ENCODE results near the gene LDLRAD4. TPM values are rescaled to one million over a fixed set of nuclear protein-coding genes. Genes with fewer than 3 reads are reported as not detected.

The LDLRAD4 gene
- total RNA-seq, 1 donor from 2014 or later = 1.4 TPM

DNA sequence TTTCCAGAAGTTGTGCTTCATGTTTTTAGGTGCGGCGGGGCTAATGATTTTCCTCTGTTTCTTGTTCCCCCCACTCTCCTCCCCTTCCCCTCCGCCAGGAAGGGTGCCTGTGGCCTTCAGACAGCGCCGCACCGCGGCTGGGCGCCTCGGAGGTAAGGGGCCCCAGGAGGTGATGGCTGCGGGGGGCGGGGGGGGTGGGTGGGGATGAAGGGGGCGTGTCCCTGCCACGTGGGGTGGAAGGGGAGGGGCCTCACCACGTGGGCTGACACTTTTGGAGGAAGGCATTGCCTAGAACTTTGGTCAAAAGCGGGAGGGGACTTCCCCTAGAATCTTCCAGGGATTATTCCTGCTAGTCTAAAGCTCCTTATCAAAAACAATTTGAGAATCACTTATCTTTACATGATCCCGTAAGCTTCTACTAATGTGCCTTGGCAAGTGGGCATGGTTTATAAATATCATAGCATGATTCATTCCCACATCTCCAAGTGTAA lies 424.7 kb downstream of the LDLRAD4 start:
- Mint-ChIP-seq H3K27me3 (ENCODE audit: low read depth) (no peaks in the 10 kb centered on the region), H3K4me1 (no peaks in the 10 kb centered on the region), H3K36me3 (ENCODE audit: low read depth) (no peaks in the 10 kb centered on the region), H3K9me3 (peaks cover 3% of the 10 kb centered on the region), H3K4me3 (no peak overlapping the region), H3K27ac (ENCODE audit: unreplicated experiment) (no peak overlapping the region)
- TF ChIP-seq, protein P1, sequence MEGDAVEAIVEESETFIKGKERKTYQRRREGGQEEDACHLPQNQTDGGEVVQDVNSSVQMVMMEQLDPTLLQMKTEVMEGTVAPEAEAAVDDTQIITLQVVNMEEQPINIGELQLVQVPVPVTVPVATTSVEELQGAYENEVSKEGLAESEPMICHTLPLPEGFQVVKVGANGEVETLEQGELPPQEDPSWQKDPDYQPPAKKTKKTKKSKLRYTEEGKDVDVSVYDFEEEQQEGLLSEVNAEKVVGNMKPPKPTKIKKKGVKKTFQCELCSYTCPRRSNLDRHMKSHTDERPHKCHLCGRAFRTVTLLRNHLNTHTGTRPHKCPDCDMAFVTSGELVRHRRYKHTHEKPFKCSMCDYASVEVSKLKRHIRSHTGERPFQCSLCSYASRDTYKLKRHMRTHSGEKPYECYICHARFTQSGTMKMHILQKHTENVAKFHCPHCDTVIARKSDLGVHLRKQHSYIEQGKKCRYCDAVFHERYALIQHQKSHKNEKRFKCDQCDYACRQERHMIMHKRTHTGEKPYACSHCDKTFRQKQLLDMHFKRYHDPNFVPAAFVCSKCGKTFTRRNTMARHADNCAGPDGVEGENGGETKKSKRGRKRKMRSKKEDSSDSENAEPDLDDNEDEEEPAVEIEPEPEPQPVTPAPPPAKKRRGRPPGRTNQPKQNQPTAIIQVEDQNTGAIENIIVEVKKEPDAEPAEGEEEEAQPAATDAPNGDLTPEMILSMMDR (conservative IDR thresholded peaks at IDR 0.05) = no peak
- no peak for DNase-seq (ENCODE audit: low read depth, low spot score)

DNA sequence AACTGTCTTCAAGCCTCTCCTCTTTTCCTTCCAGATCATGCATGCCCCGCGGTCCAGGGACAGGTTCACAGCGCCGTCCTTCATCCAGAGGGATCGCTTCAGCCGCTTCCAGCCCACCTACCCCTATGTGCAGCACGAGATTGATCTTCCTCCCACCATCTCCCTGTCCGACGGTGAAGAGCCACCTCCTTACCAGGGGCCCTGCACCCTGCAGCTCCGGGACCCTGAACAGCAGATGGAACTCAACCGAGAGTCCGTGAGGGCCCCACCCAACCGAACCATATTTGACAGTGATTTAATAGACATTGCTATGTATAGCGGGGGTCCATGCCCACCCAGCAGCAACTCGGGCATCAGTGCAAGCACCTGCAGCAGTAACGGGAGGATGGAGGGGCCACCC lies 426.5 kb downstream of the LDLRAD4 start:
- Mint-ChIP-seq H3K27ac (ENCODE audit: unreplicated experiment) (no peak overlapping the region), H3K4me1 (no peaks in the 10 kb centered on the region), H3K27me3 (ENCODE audit: low read depth) (no peaks in the 10 kb centered on the region), H3K36me3 (ENCODE audit: low read depth) (no peaks in the 10 kb centered on the region), H3K9me3 (peaks cover 3% of the 10 kb centered on the region), H3K4me3 (no peak overlapping the region)
- TF ChIP-seq, protein P1 (conservative IDR thresholded peaks at IDR 0.05) = no peak
- no peak for DNase-seq (ENCODE audit: low read depth, low spot score)

DNA sequence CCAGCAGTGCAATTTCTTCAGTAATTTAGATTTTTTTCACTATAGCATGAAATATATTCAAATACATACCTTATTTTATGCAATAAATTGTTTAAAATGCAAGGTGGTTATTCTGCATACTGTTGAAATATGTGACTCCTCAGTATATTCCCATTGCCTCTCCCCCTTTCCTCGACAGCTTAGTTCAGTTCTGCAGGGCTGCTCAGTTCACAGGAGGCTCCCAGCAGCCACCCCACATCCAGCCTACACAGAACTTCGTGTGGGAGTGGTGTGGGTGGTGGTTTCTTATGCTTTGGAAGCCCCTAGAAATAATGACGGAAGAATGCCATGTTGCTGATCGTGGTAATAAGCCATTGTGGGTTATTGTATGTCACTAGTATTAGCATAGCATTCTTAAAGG lies 428.1 kb downstream of the LDLRAD4 start:
- no peak overlapping the region for H3K4me3 Mint-ChIP-seq

DNA sequence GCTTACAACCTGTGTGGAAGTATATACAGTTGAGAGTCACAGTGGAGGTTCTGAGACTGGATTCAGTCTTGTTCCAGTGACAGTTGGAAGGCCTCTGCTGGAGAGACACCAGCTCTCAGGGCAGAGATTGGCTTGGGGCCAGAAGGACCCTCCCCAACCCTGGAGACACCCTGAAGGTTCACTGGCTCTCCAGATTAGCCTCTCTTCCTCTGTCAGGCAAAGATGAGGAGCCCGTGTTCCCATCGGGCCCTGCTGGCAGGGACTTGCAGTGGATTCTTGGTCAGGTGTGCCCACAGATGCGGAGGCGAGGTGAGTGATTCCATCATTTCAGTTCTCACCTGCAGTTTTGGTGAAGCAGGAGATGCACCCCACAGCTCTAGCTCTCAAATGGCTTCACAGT lies 429.2 kb downstream of the LDLRAD4 start:
- Mint-ChIP-seq H3K4me1 (no peaks in the 10 kb centered on the region), H3K9me3 (no peaks in the 10 kb centered on the region), H3K36me3 (ENCODE audit: low read depth) (no peaks in the 10 kb centered on the region), H3K27me3 (ENCODE audit: low read depth) (no peaks in the 10 kb centered on the region), H3K27ac (ENCODE audit: unreplicated experiment) (no peak overlapping the region), H3K4me3 (no peak overlapping the region)
- DNase-seq (ENCODE audit: low read depth, low spot score) = no peak
- TF ChIP-seq, protein P1 (conservative IDR thresholded peaks at IDR 0.05) = no peak

More for the DNA sequence above, 428.1 kb downstream of the LDLRAD4 start:
- TF ChIP-seq, protein P1 (conservative IDR thresholded peaks at IDR 0.05) = no peak
- H3K9me3 Mint-ChIP-seq = no peaks in the 10 kb centered on the region
- H3K27ac Mint-ChIP-seq (ENCODE audit: unreplicated experiment) = no peak overlapping the region
- no peak for DNase-seq (ENCODE audit: low read depth, low spot score)
- H3K36me3 Mint-ChIP-seq (ENCODE audit: low read depth) = no peaks in the 10 kb centered on the region
- no peaks in the 10 kb centered on the region for H3K4me1 Mint-ChIP-seq
- no peaks in the 10 kb centered on the region for H3K27me3 Mint-ChIP-seq (ENCODE audit: low read depth)

DNA sequence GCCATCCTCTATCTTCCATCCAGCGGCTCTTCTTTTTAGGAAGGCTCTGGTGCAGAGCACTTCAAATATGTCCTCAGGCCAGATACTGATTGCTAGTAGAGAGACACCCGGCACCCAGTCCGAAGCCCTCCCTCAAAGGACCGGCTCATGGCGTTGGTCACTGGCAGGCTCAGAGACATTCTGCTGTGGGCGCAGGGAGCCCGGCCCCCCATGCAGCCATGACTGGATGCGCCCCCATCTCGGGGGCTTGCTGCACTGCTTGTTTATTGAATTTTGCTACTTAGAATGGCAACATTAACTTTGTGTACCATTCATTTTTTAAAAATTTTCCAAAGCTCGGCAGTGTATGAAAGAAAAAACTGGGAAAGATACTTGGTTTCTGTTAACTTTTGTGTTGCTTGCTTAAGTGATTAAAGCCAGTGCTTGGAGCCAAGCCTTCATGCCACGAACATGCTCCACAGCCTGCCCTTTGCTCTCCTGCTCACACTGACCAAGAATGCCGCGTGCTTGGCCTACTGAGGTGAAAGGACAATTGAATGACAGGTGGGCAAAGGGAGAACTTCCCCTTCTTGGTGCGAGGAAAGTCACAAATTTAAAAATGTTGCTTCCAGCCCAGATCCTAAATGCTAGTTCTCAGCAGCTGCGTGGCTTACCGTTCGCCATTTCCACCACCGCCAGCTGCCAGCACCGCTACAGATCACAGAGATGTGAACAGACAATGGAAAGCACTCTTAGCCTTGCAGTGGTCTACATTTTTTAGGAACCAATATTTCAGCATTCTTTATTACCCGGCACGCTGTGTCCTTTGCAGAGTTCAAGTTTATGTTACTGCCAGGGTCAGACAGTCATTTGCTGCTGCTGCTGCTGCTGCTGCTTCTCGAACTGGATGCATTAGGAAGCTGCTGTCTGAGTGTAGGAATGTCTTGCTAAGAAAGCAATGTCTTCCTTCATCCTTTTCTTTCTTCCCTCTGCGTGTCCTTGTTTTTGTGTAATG lies 431.1 kb downstream of the LDLRAD4 start:
- TF ChIP-seq, protein P1 (conservative IDR thresholded peaks at IDR 0.05) = no peak
- Mint-ChIP-seq H3K4me1 (no peaks in the 10 kb centered on the region), H3K36me3 (ENCODE audit: low read depth) (no peaks in the 10 kb centered on the region), H3K4me3 (no peak overlapping the region), H3K27ac (ENCODE audit: unreplicated experiment) (no peak overlapping the region), H3K9me3 (no peaks in the 10 kb centered on the region), H3K27me3 (ENCODE audit: low read depth) (no peaks in the 10 kb centered on the region)
- DNase-seq (ENCODE audit: low read depth, low spot score) = no peak

Measured in neural crest cell (in vitro differentiated cells).